Lower leg skin (tissue), 3 donors: ENCODE results near the gene USPL1.

Experiments
- CTCF ChIP-seq, 3 donors: fragments of 450-650 bp; IDR thresholded peaks; one replicate each; pipeline ENCODE4 v1.5.1; 2016; ENCODE audit warnings: antibody characterized with exemption in 3 of 3, mild to moderate bottlenecking in 3 of 3, moderate library complexity in 2 of 3
- POLR2A ChIP-seq, 2 donors: fragments of 450-650 bp; IDR thresholded peaks; one replicate each; pipeline ENCODE4 v1.6.1; 2016 to 2017; ENCODE audit warnings: antibody characterized with exemption in 2 of 2, mild to moderate bottlenecking in 1 of 2, moderate library complexity in 1 of 2

GRCh38 chr13:30600496-30600895, 17.2 kb upstream of the USPL1 start:
- TF ChIP-seq CTCF (IDR thresholded peaks at IDR 0.05) (no peak), POLR2A (IDR thresholded peaks at IDR 0.05) (no peak)
